Ascending aorta (tissue), 1 donor: ENCODE results near the gene IL12B. TPM values are rescaled to one million over a fixed set of nuclear protein-coding genes. Genes with fewer than 3 reads are reported as not detected.

Experiments
- total RNA-seq: library from RNA; depleted of rRNA; stranded (reverse); fragments of >200 nt; gene quantifications from one replicate; pipeline ENCODE4 v1.1.0, GENCODE V29; 2016

IL12B gene
- total RNA-seq, 1 donor from 2014 or later: not detected

Other genes with a start within 250 kb of the IL12B start
- 93.6 TPM for gene EBF1, start 230.6 kb downstream of the IL12B start, total RNA-seq
- gene RNF145, start 120.9 kb downstream of the IL12B start, total RNA-seq: 47.8 TPM
- gene UBLCP1, start 67.2 kb downstream of the IL12B start, total RNA-seq: 11.0 TPM